Measurements from ENCODE around the gene TMEM175.
"Not testable (repeated sequence)": the region's sequence is repeated elsewhere in the genome, so short reads cannot be mapped to it uniquely, and the experiment has no call there.

TMEM175 gene

GRCh38 chr4:925771-926500, 6.3 kb upstream of the TMEM175 start:
- H3K27ac ChIP-seq (ENCODE audit: low read depth, low read length) = no peak overlapping the region
- peaks cover 2% of the 10 kb centered on the region for H3K4me1 ChIP-seq (ENCODE audit: control insufficient read depth, insufficient read depth, low read length)
- H3K4me3 ChIP-seq (ENCODE audit: low read length) = no peak overlapping the region
- H3K27me3 ChIP-seq (ENCODE audit: control insufficient read depth, insufficient read depth, low read length) = no peaks in the 10 kb centered on the region
- no peak overlapping the region for H3K9ac ChIP-seq (ENCODE audit: low read length)
- no peaks in the 10 kb centered on the region for H3K36me3 ChIP-seq (ENCODE audit: control insufficient read depth, insufficient read depth, low read length)

GRCh38 chr4:926538-926937, 5.7 kb upstream of the TMEM175 start:
- peaks cover 3% of the 10 kb centered on the region for H3K4me1 ChIP-seq (ENCODE audit: control insufficient read depth, insufficient read depth, low read length)
- no peak overlapping the region for H3K9ac ChIP-seq (ENCODE audit: low read length)
- no peaks in the 10 kb centered on the region for H3K27me3 ChIP-seq (ENCODE audit: control insufficient read depth, insufficient read depth, low read length)
- no peak overlapping the region for H3K27ac ChIP-seq (ENCODE audit: low read depth, low read length)
- no peaks in the 10 kb centered on the region for H3K36me3 ChIP-seq (ENCODE audit: control insufficient read depth, insufficient read depth, low read length)
- no peak overlapping the region for H3K4me3 ChIP-seq (ENCODE audit: low read length)

GRCh38 chr4:927566-927965, 4.7 kb upstream of the TMEM175 start:
- H3K27me3 ChIP-seq (ENCODE audit: control insufficient read depth, insufficient read depth, low read length); H3K4me1 ChIP-seq (ENCODE audit: control insufficient read depth, insufficient read depth, low read length); H3K4me3 ChIP-seq (ENCODE audit: low read length); H3K36me3 ChIP-seq (ENCODE audit: control insufficient read depth, insufficient read depth, low read length); H3K9ac ChIP-seq (ENCODE audit: low read length); H3K27ac ChIP-seq (ENCODE audit: low read depth, low read length): not testable (repeated sequence)

- Histone ChIP-seq H3K4me1 (ENCODE audit: control insufficient read depth, insufficient read depth, low read length) (peaks cover 8% of the 10 kb centered on the region), H3K27me3 (ENCODE audit: control insufficient read depth, insufficient read depth, low read length) (no peaks in the 10 kb centered on the region), H3K4me3 (ENCODE audit: low read length) (no peak overlapping the region), H3K9ac (ENCODE audit: low read length) (no peak overlapping the region), H3K36me3 (ENCODE audit: control insufficient read depth, insufficient read depth, low read length) (no peaks in the 10 kb centered on the region), H3K27ac (ENCODE audit: low read depth, low read length) (no peak overlapping the region)
Measured at GRCh38 chr4:929096-929765, 3.0 kb upstream of the TMEM175 start.

- Histone ChIP-seq H3K27ac (ENCODE audit: low read depth, low read length) (no peak overlapping the region), H3K27me3 (ENCODE audit: control insufficient read depth, insufficient read depth, low read length) (no peaks in the 10 kb centered on the region), H3K4me3 (ENCODE audit: low read length) (no peak overlapping the region), H3K9ac (ENCODE audit: low read length) (no peak overlapping the region), H3K36me3 (ENCODE audit: control insufficient read depth, insufficient read depth, low read length) (no peaks in the 10 kb centered on the region), H3K4me1 (ENCODE audit: control insufficient read depth, insufficient read depth, low read length) (peaks cover 8% of the 10 kb centered on the region)
Measured at GRCh38 chr4:930028-930551, 2.2 kb upstream of the TMEM175 start.

- H3K4me3 ChIP-seq (ENCODE audit: low read length) = peak overlapping the region; percentile 73
- H3K27ac ChIP-seq (ENCODE audit: low read depth, low read length) = no peak overlapping the region
- no peaks in the 10 kb centered on the region for H3K36me3 ChIP-seq (ENCODE audit: control insufficient read depth, insufficient read depth, low read length)
- H3K9ac ChIP-seq (ENCODE audit: low read length) = no peak overlapping the region
- H3K27me3 ChIP-seq (ENCODE audit: control insufficient read depth, insufficient read depth, low read length) = no peaks in the 10 kb centered on the region
- peaks cover 8% of the 10 kb centered on the region for H3K4me1 ChIP-seq (ENCODE audit: control insufficient read depth, insufficient read depth, low read length)
Measured at GRCh38 chr4:930827-931193, 1.4 kb upstream of the TMEM175 start.

- Histone ChIP-seq H3K27ac (ENCODE audit: low read depth, low read length) (peak overlapping the region; percentile 76), H3K4me1 (ENCODE audit: control insufficient read depth, insufficient read depth, low read length) (peaks cover 8% of the 10 kb centered on the region), H3K27me3 (ENCODE audit: control insufficient read depth, insufficient read depth, low read length) (no peaks in the 10 kb centered on the region), H3K9ac (ENCODE audit: low read length) (peak overlapping the region; percentile 72), H3K4me3 (ENCODE audit: low read length) (peak overlapping the region; percentile 73), H3K36me3 (ENCODE audit: control insufficient read depth, insufficient read depth, low read length) (no peaks in the 10 kb centered on the region)
Measured at GRCh38 chr4:931194-931959, 883 bp upstream of the TMEM175 start.

GRCh38 chr4:932713-933070, 432 bp downstream of the TMEM175 start:
- Histone ChIP-seq H3K27ac (ENCODE audit: low read depth, low read length) (peak overlapping the region; percentile 76), H3K36me3 (ENCODE audit: control insufficient read depth, insufficient read depth, low read length) (no peaks in the 10 kb centered on the region), H3K4me1 (ENCODE audit: control insufficient read depth, insufficient read depth, low read length) (peaks cover 8% of the 10 kb centered on the region), H3K27me3 (ENCODE audit: control insufficient read depth, insufficient read depth, low read length) (no peaks in the 10 kb centered on the region), H3K4me3 (ENCODE audit: low read length) (peak overlapping the region; percentile 99), H3K9ac (ENCODE audit: low read length) (peak overlapping the region; percentile 54)

GRCh38 chr4:939508-939907, 7.2 kb downstream of the TMEM175 start:
- H3K36me3 ChIP-seq (ENCODE audit: control insufficient read depth, insufficient read depth, low read length); H3K27me3 ChIP-seq (ENCODE audit: control insufficient read depth, insufficient read depth, low read length); H3K27ac ChIP-seq (ENCODE audit: low read depth, low read length); H3K4me3 ChIP-seq (ENCODE audit: low read length); H3K9ac ChIP-seq (ENCODE audit: low read length); H3K4me1 ChIP-seq (ENCODE audit: control insufficient read depth, insufficient read depth, low read length): not testable (repeated sequence)

GRCh38 chr4:945274-946102, 13.2 kb downstream of the TMEM175 start:
- H3K27ac ChIP-seq (ENCODE audit: low read depth, low read length) = no peak overlapping the region
- no peaks in the 10 kb centered on the region for H3K27me3 ChIP-seq (ENCODE audit: control insufficient read depth, insufficient read depth, low read length)
- no peaks in the 10 kb centered on the region for H3K4me1 ChIP-seq (ENCODE audit: control insufficient read depth, insufficient read depth, low read length)
- H3K36me3 ChIP-seq (ENCODE audit: control insufficient read depth, insufficient read depth, low read length) = no peaks in the 10 kb centered on the region
- no peak overlapping the region for H3K4me3 ChIP-seq (ENCODE audit: low read length)
- H3K9ac ChIP-seq (ENCODE audit: low read length) = no peak overlapping the region

GRCh38 chr4:946103-946450, 13.8 kb downstream of the TMEM175 start:
- H3K27me3 ChIP-seq (ENCODE audit: control insufficient read depth, insufficient read depth, low read length) = no peaks in the 10 kb centered on the region
- H3K9ac ChIP-seq (ENCODE audit: low read length) = no peak overlapping the region
- no peaks in the 10 kb centered on the region for H3K36me3 ChIP-seq (ENCODE audit: control insufficient read depth, insufficient read depth, low read length)
- no peak overlapping the region for H3K4me3 ChIP-seq (ENCODE audit: low read length)
- H3K4me1 ChIP-seq (ENCODE audit: control insufficient read depth, insufficient read depth, low read length) = no peaks in the 10 kb centered on the region
- H3K27ac ChIP-seq (ENCODE audit: low read depth, low read length) = no peak overlapping the region
